Parathyroid adenoma (tissue), 2 donors: Measurements from ENCODE around the gene GPATCH2L.

Experiments used
- H2AFZ ChIP-seq: fragments of 300-600 bp; sonication (generic); one replicate; pipeline ENCODE4 v1.7.0; 2017; ENCODE audit warnings: antibody characterized with exemption, mild to moderate bottlenecking
- H3K27ac ChIP-seq: fragments of 300-600 bp; sonication (generic); one replicate; pipeline ENCODE4 v1.7.0; 2017
- H3K27me3 ChIP-seq: fragments of 300-600 bp; sonication (generic); one replicate; pipeline ENCODE4 v1.7.0; 2017; ENCODE audit warnings: low read length; ENCODE audit not compliant: control insufficient read depth, insufficient read depth
- H3K36me3 ChIP-seq: fragments of 300-600 bp; sonication (generic); one replicate; pipeline ENCODE4 v1.7.0; 2017; ENCODE audit warnings: low read length; ENCODE audit not compliant: control insufficient read depth, insufficient read depth
- H3K4me1 ChIP-seq: fragments of 300-600 bp; sonication (generic); one replicate; pipeline ENCODE4 v1.7.0; 2017; ENCODE audit warnings: control low read depth
- H3K4me2 ChIP-seq: fragments of 300-600 bp; sonication (generic); one replicate; pipeline ENCODE4 v1.7.0; 2017; ENCODE audit warnings: low read length
- H3K4me3 ChIP-seq: fragments of 300-600 bp; sonication (generic); one replicate; pipeline ENCODE4 v1.7.0; 2017; ENCODE audit warnings: low read depth, low read length
- H3K79me2 ChIP-seq: fragments of 300-600 bp; sonication (generic); one replicate; pipeline ENCODE4 v1.7.0; 2017; ENCODE audit warnings: control low read depth
- H3K9ac ChIP-seq: fragments of 300-600 bp; sonication (generic); one replicate; pipeline ENCODE4 v1.7.0; 2017; ENCODE audit warnings: mild to moderate bottlenecking
- H3K9me3 ChIP-seq: fragments of 300-600 bp; sonication (generic); one replicate; pipeline ENCODE4 v1.7.0; 2017; ENCODE audit warnings: low read length; ENCODE audit not compliant: control insufficient read depth
- CTCF ChIP-seq: fragments of 300-600 bp; sonication (generic); IDR thresholded peaks from one replicate; pipeline ENCODE4 v1.7.0; 2017; ENCODE audit warnings: antibody characterized with exemption, mild to moderate bottlenecking
- donor health status: primary hyperparathyroidism.

Gene GPATCH2L

GRCh38 chr14:76112889-76113624, 38.7 kb upstream of the GPATCH2L start:
- H3K4me2 ChIP-seq = no peak overlapping the region
- TF ChIP-seq CTCF = no peak
- no peaks in the 10 kb centered on the region for H3K79me2 ChIP-seq
- H3K4me1 ChIP-seq = peaks cover 8% of the 10 kb centered on the region
- H3K36me3 ChIP-seq = no peaks in the 10 kb centered on the region
- no peak overlapping the region for H3K27ac ChIP-seq
- H3K27me3 ChIP-seq = no peaks in the 10 kb centered on the region
- H3K9ac ChIP-seq = no peak overlapping the region
- H3K4me3 ChIP-seq = no peak overlapping the region
- H3K9me3 ChIP-seq = no peaks in the 10 kb centered on the region
- no peak overlapping the region for H2AFZ ChIP-seq

- H3K36me3 ChIP-seq = no peaks in the 10 kb centered on the region
- peaks cover 4% of the 10 kb centered on the region for H3K4me1 ChIP-seq
- no peak overlapping the region for H3K4me3 ChIP-seq
- H3K79me2 ChIP-seq = no peaks in the 10 kb centered on the region
- no peak overlapping the region for H3K9ac ChIP-seq
- no peaks in the 10 kb centered on the region for H3K9me3 ChIP-seq
- no peaks in the 10 kb centered on the region for H3K27me3 ChIP-seq
- no peak overlapping the region for H3K27ac ChIP-seq
- no peak for TF ChIP-seq CTCF
- H3K4me2 ChIP-seq = no peak overlapping the region
- H2AFZ ChIP-seq = no peak overlapping the region
These were observed 38.0 kb upstream of the GPATCH2L start for GRCh38 chr14:76113691-76114090.

GRCh38 chr14:76115010-76115422, 36.7 kb upstream of the GPATCH2L start:
- no peak overlapping the region for H2AFZ ChIP-seq
- H3K27me3 ChIP-seq = no peaks in the 10 kb centered on the region
- H3K4me2 ChIP-seq = no peak overlapping the region
- no peak overlapping the region for H3K27ac ChIP-seq
- H3K9ac ChIP-seq = no peak overlapping the region
- H3K79me2 ChIP-seq = no peaks in the 10 kb centered on the region
- no peaks in the 10 kb centered on the region for H3K9me3 ChIP-seq
- TF ChIP-seq CTCF = no peak
- H3K4me3 ChIP-seq = no peak overlapping the region
- H3K36me3 ChIP-seq = no peaks in the 10 kb centered on the region
- no peaks in the 10 kb centered on the region for H3K4me1 ChIP-seq

GRCh38 chr14:76117789-76118484, 33.8 kb upstream of the GPATCH2L start:
- no peaks in the 10 kb centered on the region for H3K9me3 ChIP-seq
- no peak overlapping the region for H3K4me2 ChIP-seq
- H3K4me3 ChIP-seq = no peak overlapping the region
- no peak overlapping the region for H2AFZ ChIP-seq
- no peak overlapping the region for H3K9ac ChIP-seq
- H3K27me3 ChIP-seq = no peaks in the 10 kb centered on the region
- H3K27ac ChIP-seq = no peak overlapping the region
- no peak for TF ChIP-seq CTCF
- no peaks in the 10 kb centered on the region for H3K4me1 ChIP-seq
- H3K36me3 ChIP-seq = no peaks in the 10 kb centered on the region
- H3K79me2 ChIP-seq = no peaks in the 10 kb centered on the region

GRCh38 chr14:76118594-76118993, 33.1 kb upstream of the GPATCH2L start:
- Histone ChIP-seq H3K27me3 (no peaks in the 10 kb centered on the region), H3K27ac (no peak overlapping the region), H3K9ac (no peak overlapping the region), H3K79me2 (no peaks in the 10 kb centered on the region), H3K4me1 (no peaks in the 10 kb centered on the region), H3K9me3 (no peaks in the 10 kb centered on the region), H2AFZ (no peak overlapping the region), H3K4me2 (no peak overlapping the region), H3K4me3 (no peak overlapping the region), H3K36me3 (no peaks in the 10 kb centered on the region)
- no peak for TF ChIP-seq CTCF
